HCT116 (cell line): ENCODE data around the gene ENPP4. TPM values are rescaled to one million over a fixed set of nuclear protein-coding genes. Genes with fewer than 3 reads are reported as not detected.
A peak's percentile ranks its signal among the peaks of the same experiment; 100 is the strongest.

ENCODE experiments used
- ATAC-seq: fragments of 200-7000 bp; cut with Tn5 transposase; 2 replicates; pipeline ENCODE4 v1.9.1; 2020; ENCODE audit warnings: mild to moderate bottlenecking, moderate library complexity
- BruUV-seq: library from RNA; stranded (reverse); fragments of 400-500 nt; replicated peaks from 2 replicates; lab custom pipeline; 2021; lab: Mats Ljungman, UMichigan
- CTCF ChIA-PET: fragments of 300-600 bp; sonication (Branson Sonifier 250); formaldehyde crosslinking; loops from one replicate; lab custom pipeline; 2021; ENCODE audit warnings: antibody characterized with exemption; lab: Charles Lee
- POLR2A ChIA-PET: fragments of 300-600, 350-600 bp; sonication (Branson Sonifier 250); formaldehyde crosslinking; loops from one replicate; lab custom pipeline; 2021; ENCODE audit warnings: antibody characterized with exemption; lab: Charles Lee
- RAD21 ChIA-PET, 2 experiments: fragments of 300-600 bp; sonication (Branson Sonifier 250); formaldehyde crosslinking; loops; one replicate each; lab custom pipeline; 2023; ENCODE audit warnings: low total read pairs in 2 of 2; ENCODE audit not compliant: uncharacterized antibody in 2 of 2, unreplicated experiment in 2 of 2, low non-redundant PET in 1 of 2; lab: Charles Lee
- DNase-seq: peaks from one replicate; pipeline ENCODE4 v3.0.0-alpha.2; 2010; ENCODE audit warnings: low read depth, low spot score
- H2AFZ ChIP-seq: fragments of 200-600 bp; shearing (Covaris generic), sonication (generic); 2 replicates; pipeline ENCODE4 v1.6.1; 2017; ENCODE audit warnings: low read depth, mixed run types, mixed read lengths, antibody characterized with exemption, low read length; ENCODE audit not compliant: poor library complexity, severe bottlenecking
- H3K27ac ChIP-seq: 2 replicates; pipeline ENCODE4 v1.5.1; 2012; ENCODE audit warnings: low read depth, low read length
- H3K27me3 ChIP-seq: fragments of 200-600 bp; sonication (generic); 2 replicates; pipeline ENCODE4 v1.6.1; 2016; ENCODE audit warnings: mixed run types, low read length, mixed read lengths; ENCODE audit not compliant: insufficient read depth
- H3K36me3 ChIP-seq, 2 experiments: fragments of 200-500 bp in 1 of 2; fragments of 200-600 bp in 1 of 2; sonication (Bioruptor generic) in 1 of 2; sonication (generic) in 1 of 2; 2 replicates each; pipeline versions ENCODE4 v1.5.1 to v1.6.1; 2014 to 2016; ENCODE audit warnings: low read length in 2 of 2, inconsistent platforms in 1 of 2, mixed read lengths in 1 of 2, mixed run types in 1 of 2; ENCODE audit not compliant: insufficient read depth in 2 of 2, control insufficient read depth in 1 of 2
- H3K4me1 ChIP-seq, 2 experiments: fragments of 200-600 bp in 1 of 2; sonication (generic) in 1 of 2; 2 replicates each; pipeline versions ENCODE4 v1.5.1 to v1.6.1; 2012 to 2017; ENCODE audit warnings: low read length in 2 of 2, inconsistent platforms in 1 of 2, mild to moderate bottlenecking in 1 of 2, mixed read lengths in 1 of 2, mixed run types in 1 of 2, moderate library complexity in 1 of 2; ENCODE audit not compliant: insufficient read depth in 2 of 2, control insufficient read depth in 1 of 2
- H3K4me2 ChIP-seq: fragments of 200-600 bp; sonication (generic); 2 replicates; pipeline ENCODE4 v1.6.1; 2017; ENCODE audit warnings: mixed run types, low read length, mixed read lengths
- H3K4me3 ChIP-seq, 2 experiments: fragments of 200-600 bp in 1 of 2; sonication (generic) in 1 of 2; replicated peaks in 1 of 2; 2 replicates each; pipeline ENCODE4 v1.5.1; 2011 to 2016; ENCODE audit warnings: low read length in 2 of 2, control low read depth in 1 of 2, low read depth in 1 of 2, mild to moderate bottlenecking in 1 of 2, mixed read lengths in 1 of 2, mixed run types in 1 of 2
- H3K79me2 ChIP-seq: fragments of 200-600 bp; sonication (generic); 2 replicates; pipeline ENCODE4 v1.6.1; 2017; ENCODE audit warnings: mild to moderate bottlenecking, mixed run types, low read length, moderate library complexity, mixed read lengths; ENCODE audit not compliant: insufficient read depth
- H3K9ac ChIP-seq: fragments of 200-600 bp; sonication (generic); 2 replicates; pipeline ENCODE4 v1.6.1; 2016; ENCODE audit warnings: low read length, mixed read lengths
- H3K9me2 ChIP-seq: fragments of 200-600 bp; sonication (generic), shearing (Covaris generic); 2 replicates; pipeline ENCODE4 v1.6.1; 2017; ENCODE audit warnings: mixed run types, mild to moderate bottlenecking, moderate library complexity; ENCODE audit not compliant: insufficient read depth
- H3K9me3 ChIP-seq, 2 experiments: fragments of 200-500 bp in 1 of 2; fragments of 200-600 bp in 1 of 2; sonication (Bioruptor generic) in 1 of 2; sonication (generic) in 1 of 2; 2 replicates each; pipeline ENCODE4 v1.6.1; 2014 to 2017; ENCODE audit warnings: low read length in 2 of 2, mixed read lengths in 2 of 2, inconsistent platforms in 1 of 2, low read depth in 1 of 2, mild to moderate bottlenecking in 1 of 2, mixed run types in 1 of 2, moderate library complexity in 1 of 2; ENCODE audit not compliant: control insufficient read depth in 1 of 2, insufficient read depth in 1 of 2
- H4K20me1 ChIP-seq: fragments of 200-600 bp; sonication (generic), shearing (Covaris generic); 2 replicates; pipeline ENCODE4 v1.6.1; 2017; ENCODE audit warnings: mixed run types, mild to moderate bottlenecking, moderate library complexity; ENCODE audit not compliant: insufficient read depth
- CBX3 ChIP-seq: IDR thresholded peaks from 2 replicates; pipeline ENCODE4 v1.6.1; 2012; ENCODE audit warnings: low read depth
- CEBPB ChIP-seq: IDR thresholded peaks from 2 replicates; pipeline ENCODE4 v1.6.1; 2012; ENCODE audit warnings: low read depth
- EGR1 ChIP-seq: IDR thresholded peaks from 2 replicates; pipeline ENCODE4 v1.6.1; 2012; ENCODE audit warnings: low read depth
- ELF1 ChIP-seq: IDR thresholded peaks from 2 replicates; pipeline ENCODE4 v1.6.1; 2012; ENCODE audit warnings: low read depth, borderline replicate concordance
- EZH2 ChIP-seq: fragments of 200-600 bp; sonication (generic); IDR thresholded peaks from 2 replicates; pipeline ENCODE4 v1.6.1; 2017; ENCODE audit warnings: antibody characterized with exemption, mixed run types
- EZH2phosphoT487 ChIP-seq: fragments of 200-600 bp; IDR thresholded peaks from 2 replicates; pipeline ENCODE4 v1.6.1; 2018; ENCODE audit warnings: antibody characterized with exemption, borderline replicate concordance
- POLR2A ChIP-seq: IDR thresholded peaks from 2 replicates; pipeline ENCODE4 v1.7.0; 2011; ENCODE audit warnings: borderline replicate concordance; ENCODE audit not compliant: insufficient read depth, insufficient read length; ENCODE audit errors: extremely low read depth
- POLR2AphosphoS5 ChIP-seq: IDR thresholded peaks from 2 replicates; pipeline ENCODE4 v1.6.1; 2011; ENCODE audit warnings: mild to moderate bottlenecking, low read depth, low read length, moderate library complexity
- RAD21 ChIP-seq: IDR thresholded peaks from 2 replicates; pipeline ENCODE4 v1.6.1; 2012; ENCODE audit warnings: low read depth, mild to moderate bottlenecking
- SIN3A ChIP-seq: IDR thresholded peaks from 2 replicates; pipeline ENCODE4 v1.6.1; 2012; ENCODE audit warnings: low read depth
- SP1 ChIP-seq: IDR thresholded peaks from 2 replicates; pipeline ENCODE4 v1.6.1; 2012; ENCODE audit warnings: low read depth
- SRF ChIP-seq: IDR thresholded peaks from 2 replicates; pipeline ENCODE4 v1.6.1; 2012; ENCODE audit warnings: low read depth
- TCF7L2 ChIP-seq: IDR thresholded peaks from 2 replicates; pipeline ENCODE4 v1.7.0; 2011; ENCODE audit warnings: borderline replicate concordance, inconsistent platforms; ENCODE audit not compliant: insufficient read depth, insufficient read length; ENCODE audit errors: extremely low read depth
- YY1 ChIP-seq: IDR thresholded peaks from 2 replicates; pipeline ENCODE4 v1.6.1; 2011; ENCODE audit warnings: low read length, low read depth, moderate library complexity, mild to moderate bottlenecking; ENCODE audit not compliant: insufficient replicate concordance; ENCODE audit errors: extremely low read depth
- ZFX ChIP-seq: fragments of 450-650 bp; IDR thresholded peaks from 2 replicates; pipeline ENCODE4 v1.6.1; 2017
- ZNF274 ChIP-seq: fragments of 200-500 bp; sonication (Bioruptor generic); IDR thresholded peaks from 2 replicates; pipeline ENCODE4 v1.6.1; 2014; ENCODE audit warnings: mild to moderate bottlenecking, low read depth, low read length, inconsistent platforms
- intact Hi-C: fragments of 100-400 bp; cut with micrococcal nuclease; formaldehyde crosslinking; loops from 2 replicates; pipeline ENCODE4 v1.10.0; 2022
- total RNA-seq: library from RNA; stranded (reverse); gene quantifications from one replicate; pipeline ENCODE4 v1.2.1, GENCODE V29; 2021; ENCODE audit not compliant: unreplicated experiment
- TF ChIP-seq, protein P1 (sequence below): IDR thresholded peaks from 2 replicates; pipeline ENCODE4 v1.6.1; 2012
- TF ChIP-seq, protein P2 (sequence below), 3 experiments: fragments of 200-600 bp in 1 of 3; sonication (generic) in 1 of 3; IDR thresholded peaks in 2 of 3; conservative IDR thresholded peaks in 1 of 3; 2 replicates each; pipeline ENCODE4 v1.5.1; 2012 to 2017; ENCODE audit warnings: low read depth in 2 of 3, low read length in 2 of 3, antibody characterized with exemption in 1 of 3, borderline replicate concordance in 1 of 3, control low read depth in 1 of 3, mild to moderate bottlenecking in 1 of 3, mixed read lengths in 1 of 3, mixed run types in 1 of 3, moderate library complexity in 1 of 3; ENCODE audit not compliant: insufficient read depth in 1 of 3
- TF ChIP-seq, protein P3 (sequence below): IDR thresholded peaks from 2 replicates; pipeline ENCODE4 v1.6.1; 2012

The ENPP4 gene
- total RNA-seq, 1 experiment from 2014 or later: 9.6 TPM

DNA sequence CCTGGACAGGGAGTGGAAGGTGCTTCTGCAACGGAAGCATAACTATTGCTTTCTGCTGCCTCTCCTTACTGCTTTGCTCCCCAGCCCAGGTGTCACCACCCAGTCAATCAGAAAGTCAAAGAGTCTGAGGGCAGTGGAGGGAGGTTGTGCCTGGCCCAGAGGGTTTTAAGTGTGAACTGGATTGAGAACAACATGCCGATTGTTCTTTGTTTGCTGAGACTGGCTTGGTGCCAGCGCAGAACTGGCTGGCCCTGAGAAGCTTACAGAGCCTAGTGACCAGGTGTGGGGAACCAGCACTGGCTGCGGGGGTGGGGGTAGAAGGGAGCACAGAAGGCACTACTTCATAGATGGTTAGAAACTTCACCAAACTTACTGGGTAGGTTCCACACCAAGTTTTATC lies 31.1 kb upstream of the ENPP4 start:
- POLR2A ChIA-PET: no interaction called here
- H3K4me3 ChIP-seq: 0 out of 4 replicates have a peak overlapping the region, but pooled peaks of 1 of the 2 experiments have one; percentile 7
- H3K9ac ChIP-seq: no peak overlapping the region
- DNase-seq (peak; percentile 51), ATAC-seq (peak; percentile 93)
- no peaks in the 10 kb centered on the region for H3K36me3 ChIP-seq
- no TSS peak for BruUV-seq
- H4K20me1 ChIP-seq: no peaks in the 10 kb centered on the region
- peaks cover 11 to 15% of the 10 kb centered on the region in 2 experiments; a peak in 3 of 4 replicates for H3K4me1 ChIP-seq
- H3K9me3 ChIP-seq: no peaks in the 10 kb centered on the region
- H3K27ac ChIP-seq: no peak overlapping the region
- TF ChIP-seq TCF7L2: peak; percentile 28
- TF ChIP-seq POLR2A: no peak
- TF ChIP-seq SP1: 0 out of 2 replicates have a peak, but pooled peaks have one; percentile 20
- TF ChIP-seq, protein P1, sequence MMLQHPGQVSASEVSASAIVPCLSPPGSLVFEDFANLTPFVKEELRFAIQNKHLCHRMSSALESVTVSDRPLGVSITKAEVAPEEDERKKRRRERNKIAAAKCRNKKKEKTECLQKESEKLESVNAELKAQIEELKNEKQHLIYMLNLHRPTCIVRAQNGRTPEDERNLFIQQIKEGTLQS: no peak
- TF ChIP-seq CBX3: peak; percentile 60; the same call in 1 of the 2 replicates
- TF ChIP-seq, all 23 proteins: peak for 3
- intact Hi-C loops: loop anchor here (10.0 kb wide), 1 partner anchor 896 kb away; no protein-coding TSS in a partner anchor
- ChIA-PET CTCF (interaction anchor here (1.8 kb wide), 1 partner anchor 9 kb away, joined by 12 read pairs; no protein-coding TSS in a partner anchor), RAD21 (no interaction called here)
- H2AFZ ChIP-seq: peak overlapping the region; percentile 22
- no peaks in the 10 kb centered on the region for H3K79me2 ChIP-seq
- no peaks in the 10 kb centered on the region for H3K9me2 ChIP-seq
- H3K27me3 ChIP-seq: no peaks in the 10 kb centered on the region
- H3K4me2 ChIP-seq: peak overlapping the region; percentile 49

DNA sequence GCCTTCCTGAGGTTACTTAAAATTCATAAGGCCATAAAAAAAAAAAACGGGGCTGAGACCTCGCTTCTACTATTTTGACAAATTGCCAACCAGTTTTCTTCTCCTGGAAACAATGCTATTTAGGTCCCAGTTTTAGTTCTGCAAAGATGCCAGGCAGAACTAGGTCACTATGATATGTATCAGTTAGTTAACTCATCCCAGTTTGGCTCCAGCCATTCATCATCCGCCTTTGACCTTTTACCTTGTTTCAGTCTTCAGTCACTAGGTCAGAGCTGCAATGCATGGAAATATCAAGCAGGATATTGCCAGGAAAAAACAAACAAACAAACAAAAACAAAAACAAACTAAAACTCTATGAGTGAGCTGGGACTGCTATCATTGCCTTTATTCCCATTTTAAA lies 29.8 kb upstream of the ENPP4 start:
- DNase-seq (no peak), ATAC-seq (no peak)
- no peak overlapping the region for H3K9ac ChIP-seq
- H2AFZ ChIP-seq: no peak overlapping the region
- no peaks in the 10 kb centered on the region for H3K9me2 ChIP-seq
- H3K79me2 ChIP-seq: no peaks in the 10 kb centered on the region
- RAD21 ChIA-PET: no interaction called here
- H4K20me1 ChIP-seq: no peaks in the 10 kb centered on the region
- BruUV-seq: no TSS peak
- no peak overlapping the region for H3K4me3 ChIP-seq
- H3K9me3 ChIP-seq: no peaks in the 10 kb centered on the region
- TF ChIP-seq POLR2A (no peak), YY1 (no peak), SRF (no peak), SP1 (no peak), POLR2AphosphoS5 (no peak), EZH2phosphoT487 (no peak), CEBPB (no peak), TCF7L2 (no peak), ELF1 (no peak), EGR1 (no peak), ZFX (no peak), ZNF274 (no peak), RAD21 (no peak), SIN3A (no peak), EZH2 (no peak), CBX3 (no peak)
- TF ChIP-seq, protein P2, sequence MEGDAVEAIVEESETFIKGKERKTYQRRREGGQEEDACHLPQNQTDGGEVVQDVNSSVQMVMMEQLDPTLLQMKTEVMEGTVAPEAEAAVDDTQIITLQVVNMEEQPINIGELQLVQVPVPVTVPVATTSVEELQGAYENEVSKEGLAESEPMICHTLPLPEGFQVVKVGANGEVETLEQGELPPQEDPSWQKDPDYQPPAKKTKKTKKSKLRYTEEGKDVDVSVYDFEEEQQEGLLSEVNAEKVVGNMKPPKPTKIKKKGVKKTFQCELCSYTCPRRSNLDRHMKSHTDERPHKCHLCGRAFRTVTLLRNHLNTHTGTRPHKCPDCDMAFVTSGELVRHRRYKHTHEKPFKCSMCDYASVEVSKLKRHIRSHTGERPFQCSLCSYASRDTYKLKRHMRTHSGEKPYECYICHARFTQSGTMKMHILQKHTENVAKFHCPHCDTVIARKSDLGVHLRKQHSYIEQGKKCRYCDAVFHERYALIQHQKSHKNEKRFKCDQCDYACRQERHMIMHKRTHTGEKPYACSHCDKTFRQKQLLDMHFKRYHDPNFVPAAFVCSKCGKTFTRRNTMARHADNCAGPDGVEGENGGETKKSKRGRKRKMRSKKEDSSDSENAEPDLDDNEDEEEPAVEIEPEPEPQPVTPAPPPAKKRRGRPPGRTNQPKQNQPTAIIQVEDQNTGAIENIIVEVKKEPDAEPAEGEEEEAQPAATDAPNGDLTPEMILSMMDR (IDR thresholded peaks at IDR 0.05 in 2 of 3, conservative IDR thresholded peaks at IDR 0.05 in 1 of 3; ENCODE audit: borderline replicate concordance in 1 of 3, insufficient read depth in 1 of 3, low read depth in 2 of 3, low read length in 2 of 3): no peak
- TF ChIP-seq, protein P3, sequence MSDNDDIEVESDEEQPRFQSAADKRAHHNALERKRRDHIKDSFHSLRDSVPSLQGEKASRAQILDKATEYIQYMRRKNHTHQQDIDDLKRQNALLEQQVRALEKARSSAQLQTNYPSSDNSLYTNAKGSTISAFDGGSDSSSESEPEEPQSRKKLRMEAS: no peak
- TF ChIP-seq, protein P1: no peak
- H3K36me3 ChIP-seq: no peaks in the 10 kb centered on the region
- POLR2A ChIA-PET: no interaction called here
- no peak overlapping the region for H3K4me2 ChIP-seq
- no peak overlapping the region for H3K27ac ChIP-seq
- intact Hi-C loops: loop anchor here (10.0 kb wide), 1 partner anchor 895 kb away; no protein-coding TSS in a partner anchor
- no peaks in the 10 kb centered on the region for H3K27me3 ChIP-seq
- CTCF ChIA-PET: interaction anchor here (1.8 kb wide), 1 partner anchor 10 kb away, joined by 12 read pairs; no protein-coding TSS in a partner anchor
- H3K4me1 ChIP-seq: peaks cover 14 to 15% of the 10 kb centered on the region in 2 experiments; a peak in 3 of 4 replicates
